Measurements from ENCODE around the gene SLC46A1.

The SLC46A1 gene

DNA sequence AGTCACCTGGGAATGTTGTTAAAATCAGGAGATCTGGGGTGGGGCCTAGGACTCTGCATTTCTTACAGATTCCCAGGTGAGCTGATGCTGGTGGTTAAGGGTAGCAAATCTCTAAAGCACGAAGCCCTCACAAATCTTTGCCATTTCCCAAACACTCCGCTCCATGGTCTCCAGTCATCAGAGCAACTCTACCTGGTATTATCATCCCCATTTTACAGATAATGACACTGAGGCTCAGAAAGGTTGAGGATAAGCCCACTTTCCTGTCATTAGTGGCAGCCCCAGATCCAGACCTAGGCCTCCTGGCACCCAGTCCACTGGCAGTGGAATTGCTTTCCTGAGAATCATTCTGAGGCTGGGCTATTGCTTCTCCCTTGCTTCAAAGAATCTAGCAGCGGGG is 8.7 kb downstream of the SLC46A1 start:
- no peak overlapping the region for H3K4me3 ChIP-seq (ENCODE audit: low read depth, low read length)
- DNase-seq (ENCODE audit: low read depth) = no peak
- TF ChIP-seq, protein P1, sequence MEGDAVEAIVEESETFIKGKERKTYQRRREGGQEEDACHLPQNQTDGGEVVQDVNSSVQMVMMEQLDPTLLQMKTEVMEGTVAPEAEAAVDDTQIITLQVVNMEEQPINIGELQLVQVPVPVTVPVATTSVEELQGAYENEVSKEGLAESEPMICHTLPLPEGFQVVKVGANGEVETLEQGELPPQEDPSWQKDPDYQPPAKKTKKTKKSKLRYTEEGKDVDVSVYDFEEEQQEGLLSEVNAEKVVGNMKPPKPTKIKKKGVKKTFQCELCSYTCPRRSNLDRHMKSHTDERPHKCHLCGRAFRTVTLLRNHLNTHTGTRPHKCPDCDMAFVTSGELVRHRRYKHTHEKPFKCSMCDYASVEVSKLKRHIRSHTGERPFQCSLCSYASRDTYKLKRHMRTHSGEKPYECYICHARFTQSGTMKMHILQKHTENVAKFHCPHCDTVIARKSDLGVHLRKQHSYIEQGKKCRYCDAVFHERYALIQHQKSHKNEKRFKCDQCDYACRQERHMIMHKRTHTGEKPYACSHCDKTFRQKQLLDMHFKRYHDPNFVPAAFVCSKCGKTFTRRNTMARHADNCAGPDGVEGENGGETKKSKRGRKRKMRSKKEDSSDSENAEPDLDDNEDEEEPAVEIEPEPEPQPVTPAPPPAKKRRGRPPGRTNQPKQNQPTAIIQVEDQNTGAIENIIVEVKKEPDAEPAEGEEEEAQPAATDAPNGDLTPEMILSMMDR (IDR thresholded peaks at IDR 0.05; ENCODE audit: control insufficient read depth, extremely low read depth, insufficient read depth) = no peak

GRCh38 chr17:28396635-28397239 is 9.3 kb downstream of the SLC46A1 start:
- DNase-seq (ENCODE audit: low read depth) = no peak
- no peak overlapping the region for H3K4me3 ChIP-seq (ENCODE audit: low read depth, low read length)
- TF ChIP-seq, protein P1 (IDR thresholded peaks at IDR 0.05; ENCODE audit: control insufficient read depth, extremely low read depth, insufficient read depth) = no peak

GRCh38 chr17:28395968-28396367 is 10.0 kb downstream of the SLC46A1 start:
- TF ChIP-seq, protein P1 (IDR thresholded peaks at IDR 0.05; ENCODE audit: control insufficient read depth, extremely low read depth, insufficient read depth) = no peak
- no peak for DNase-seq (ENCODE audit: low read depth)
- no peak overlapping the region for H3K4me3 ChIP-seq (ENCODE audit: low read depth, low read length)

DNA sequence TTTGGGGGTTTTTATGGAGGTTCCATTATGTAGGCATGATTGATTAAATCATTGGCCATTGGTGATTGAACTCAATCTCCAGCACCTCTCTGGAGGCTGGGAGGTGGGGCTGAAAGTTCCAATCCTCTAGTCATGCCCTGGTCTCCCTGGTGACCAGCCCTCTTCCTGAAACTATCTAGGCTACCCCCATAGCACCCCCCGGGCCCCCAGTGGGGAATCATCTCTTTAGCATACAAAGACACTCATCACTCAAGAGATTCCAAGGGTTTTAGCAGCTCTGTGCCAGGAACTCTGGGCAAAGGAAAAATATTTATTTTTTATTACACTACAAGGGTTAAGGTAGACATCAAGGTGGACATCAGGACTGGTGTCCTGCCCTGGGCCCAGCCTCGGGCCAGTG is 10.6 kb downstream of the SLC46A1 start:
- TF ChIP-seq, protein P1 (IDR thresholded peaks at IDR 0.05; ENCODE audit: control insufficient read depth, extremely low read depth, insufficient read depth) = no peak
- DNase-seq (ENCODE audit: low read depth) = no peak
- no peak overlapping the region for H3K4me3 ChIP-seq (ENCODE audit: low read depth, low read length)

DNA sequence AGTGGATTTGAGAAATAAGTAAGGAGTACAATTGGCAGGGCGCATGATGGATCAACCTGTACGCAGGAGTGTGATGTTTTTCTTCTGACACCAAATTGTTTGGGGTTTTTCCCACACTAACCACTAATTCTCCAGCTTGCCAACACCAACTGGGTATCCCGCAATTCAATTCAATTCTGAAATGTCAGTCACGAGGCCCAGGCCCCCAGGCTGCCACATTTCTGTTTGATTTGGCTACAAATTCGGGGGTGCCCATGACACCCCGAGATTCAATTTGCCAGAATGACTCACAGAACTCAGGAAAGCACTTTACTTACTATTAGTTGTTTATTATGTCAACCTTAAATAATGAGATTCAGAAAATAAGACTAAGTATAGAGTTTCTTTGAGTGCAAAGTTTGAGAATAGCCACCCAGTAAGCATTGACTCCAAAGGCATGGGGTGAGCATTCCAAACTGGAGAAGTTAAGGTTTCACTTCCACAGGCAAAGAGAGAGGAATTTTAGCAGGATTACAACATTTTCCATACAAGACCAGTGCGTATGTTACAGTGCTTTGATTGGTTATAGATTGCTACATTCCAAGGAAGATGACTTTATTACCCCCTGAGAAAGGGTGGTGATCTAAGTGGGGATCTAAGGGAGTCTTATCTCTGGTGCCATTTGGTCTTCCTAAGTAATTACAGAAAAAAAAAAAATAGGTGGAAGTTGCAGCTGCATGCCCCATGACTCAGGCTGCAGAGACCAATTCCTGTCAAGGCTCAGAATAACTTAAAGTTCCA is 11.5 kb downstream of the SLC46A1 start:
- no peak overlapping the region for H3K4me3 ChIP-seq (ENCODE audit: low read depth, low read length)
- TF ChIP-seq, protein P1 (IDR thresholded peaks at IDR 0.05; ENCODE audit: control insufficient read depth, extremely low read depth, insufficient read depth) = no peak
- DNase-seq (ENCODE audit: low read depth) = no peak

DNA sequence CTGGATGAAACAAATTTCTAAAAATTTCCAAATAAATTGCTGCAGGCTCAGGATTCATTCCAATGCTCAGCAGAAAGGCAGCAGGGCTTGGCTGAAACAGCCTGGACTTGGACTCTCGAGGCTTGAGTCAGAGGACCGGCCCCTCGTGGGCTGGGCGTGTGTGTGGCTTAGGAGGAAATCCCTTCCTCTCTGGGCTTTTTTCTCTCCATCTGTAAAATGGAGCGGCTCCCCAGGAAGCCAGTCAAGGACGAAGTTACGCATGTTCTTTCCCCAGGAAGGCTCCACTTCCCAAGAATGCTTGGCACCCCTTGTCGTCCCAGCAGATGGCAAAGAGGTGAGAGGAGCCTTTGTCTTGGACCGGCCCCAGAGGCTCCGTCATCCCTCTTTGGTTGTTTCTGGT is 13.5 kb downstream of the SLC46A1 start:
- TF ChIP-seq, protein P1 (IDR thresholded peaks at IDR 0.05; ENCODE audit: control insufficient read depth, extremely low read depth, insufficient read depth) = no peak
- no peak overlapping the region for H3K4me3 ChIP-seq (ENCODE audit: low read depth, low read length)
- DNase-seq (ENCODE audit: low read depth) = no peak
